ENCODE measurements around the gene LHPP.

The LHPP gene

DNA sequence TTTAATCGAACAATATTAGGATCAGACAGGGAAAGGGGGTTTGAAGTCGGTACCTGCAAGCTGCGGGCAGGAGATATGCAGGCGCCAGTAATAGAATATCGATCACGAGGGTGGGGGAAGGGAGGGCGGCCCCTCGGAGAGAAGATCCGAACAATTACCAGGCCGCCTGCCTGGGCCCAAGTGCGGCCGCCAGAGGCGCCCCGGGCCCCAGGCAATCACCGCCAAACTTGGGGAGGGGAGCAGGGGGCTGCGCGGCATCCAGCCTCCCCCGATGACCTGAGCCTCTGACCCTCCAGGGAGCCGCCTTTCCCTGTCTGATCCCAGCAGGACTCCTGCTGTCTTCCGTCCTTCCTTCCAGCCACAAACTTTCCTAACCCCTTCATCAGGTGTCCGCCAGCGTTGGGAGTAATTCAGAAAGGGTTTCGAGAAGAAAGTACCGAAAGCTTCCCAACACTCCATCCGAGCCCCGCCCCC is 12.9 kb upstream of the LHPP start:
- ATAC-seq: no peak
- TF ChIP-seq ARNTL (CRISPR knock-in tag; IDR thresholded peaks at IDR 0.05; ENCODE audit: borderline replicate concordance, low read depth): no peak
- no peak for TF ChIP-seq PPARA (CRISPR knock-in tag; IDR thresholded peaks at IDR 0.05; ENCODE audit: borderline replicate concordance)
- TF ChIP-seq CSDC2 (CRISPR knock-in tag; IDR thresholded peaks at IDR 0.05): no peak
- TF ChIP-seq ESRRG (CRISPR knock-in tag; IDR thresholded peaks at IDR 0.05): no peak
- no peak for TF ChIP-seq ZNF70 (CRISPR knock-in tag; IDR thresholded peaks at IDR 0.05)
- TF ChIP-seq RARB (CRISPR knock-in tag; IDR thresholded peaks at IDR 0.05): no peak
- no peak for TF ChIP-seq TSHZ2 (CRISPR knock-in tag; IDR thresholded peaks at IDR 0.05)
- no peak for TF ChIP-seq GLIS3 (CRISPR knock-in tag; IDR thresholded peaks at IDR 0.05)
- TF ChIP-seq ZNF565 (CRISPR knock-in tag; conservative IDR thresholded peaks at IDR 0.05; ENCODE audit: low read depth): no peak

GRCh38 chr10:124449170-124450011 is 12.2 kb upstream of the LHPP start:
- no peak for TF ChIP-seq TCF4 (CRISPR knock-in tag; IDR thresholded peaks at IDR 0.05; ENCODE audit: borderline replicate concordance)
- TF ChIP-seq, protein P1, sequence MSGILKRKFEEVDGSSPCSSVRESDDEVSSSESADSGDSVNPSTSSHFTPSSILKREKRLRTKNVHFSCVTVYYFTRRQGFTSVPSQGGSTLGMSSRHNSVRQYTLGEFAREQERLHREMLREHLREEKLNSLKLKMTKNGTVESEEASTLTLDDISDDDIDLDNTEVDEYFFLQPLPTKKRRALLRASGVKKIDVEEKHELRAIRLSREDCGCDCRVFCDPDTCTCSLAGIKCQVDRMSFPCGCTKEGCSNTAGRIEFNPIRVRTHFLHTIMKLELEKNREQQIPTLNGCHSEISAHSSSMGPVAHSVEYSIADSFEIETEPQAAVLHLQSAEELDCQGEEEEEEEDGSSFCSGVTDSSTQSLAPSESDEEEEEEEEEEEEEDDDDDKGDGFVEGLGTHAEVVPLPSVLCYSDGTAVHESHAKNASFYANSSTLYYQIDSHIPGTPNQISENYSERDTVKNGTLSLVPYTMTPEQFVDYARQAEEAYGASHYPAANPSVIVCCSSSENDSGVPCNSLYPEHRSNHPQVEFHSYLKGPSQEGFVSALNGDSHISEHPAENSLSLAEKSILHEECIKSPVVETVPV (CRISPR knock-in tag; IDR thresholded peaks at IDR 0.05): no peak
- TF ChIP-seq TSHZ2 (CRISPR knock-in tag; IDR thresholded peaks at IDR 0.05): no peak
- no peak for TF ChIP-seq PATZ1 (CRISPR knock-in tag; IDR thresholded peaks at IDR 0.05; ENCODE audit: borderline replicate concordance)
- TF ChIP-seq ISL1 (CRISPR knock-in tag; IDR thresholded peaks at IDR 0.05): no peak
- TF ChIP-seq ZNF8 (CRISPR knock-in tag; IDR thresholded peaks at IDR 0.05): no peak
- no peak for TF ChIP-seq ZFP30 (CRISPR knock-in tag; IDR thresholded peaks at IDR 0.05)
- no peak for TF ChIP-seq ARNTL (CRISPR knock-in tag; IDR thresholded peaks at IDR 0.05; ENCODE audit: borderline replicate concordance, low read depth)
- no peak for TF ChIP-seq ZNF565 (CRISPR knock-in tag; conservative IDR thresholded peaks at IDR 0.05; ENCODE audit: low read depth)
- no peak for TF ChIP-seq BACH2 (CRISPR knock-in tag; IDR thresholded peaks at IDR 0.05; ENCODE audit: borderline replicate concordance)
- TF ChIP-seq ESRRG (CRISPR knock-in tag; IDR thresholded peaks at IDR 0.05): no peak
- TF ChIP-seq TOX (CRISPR knock-in tag; IDR thresholded peaks at IDR 0.05; ENCODE audit: borderline replicate concordance): no peak
- no peak for TF ChIP-seq SNAI2 (CRISPR knock-in tag; IDR thresholded peaks at IDR 0.05)
- no peak for TF ChIP-seq ZC3H10 (CRISPR knock-in tag; IDR thresholded peaks at IDR 0.05)
- TF ChIP-seq, protein P2, sequence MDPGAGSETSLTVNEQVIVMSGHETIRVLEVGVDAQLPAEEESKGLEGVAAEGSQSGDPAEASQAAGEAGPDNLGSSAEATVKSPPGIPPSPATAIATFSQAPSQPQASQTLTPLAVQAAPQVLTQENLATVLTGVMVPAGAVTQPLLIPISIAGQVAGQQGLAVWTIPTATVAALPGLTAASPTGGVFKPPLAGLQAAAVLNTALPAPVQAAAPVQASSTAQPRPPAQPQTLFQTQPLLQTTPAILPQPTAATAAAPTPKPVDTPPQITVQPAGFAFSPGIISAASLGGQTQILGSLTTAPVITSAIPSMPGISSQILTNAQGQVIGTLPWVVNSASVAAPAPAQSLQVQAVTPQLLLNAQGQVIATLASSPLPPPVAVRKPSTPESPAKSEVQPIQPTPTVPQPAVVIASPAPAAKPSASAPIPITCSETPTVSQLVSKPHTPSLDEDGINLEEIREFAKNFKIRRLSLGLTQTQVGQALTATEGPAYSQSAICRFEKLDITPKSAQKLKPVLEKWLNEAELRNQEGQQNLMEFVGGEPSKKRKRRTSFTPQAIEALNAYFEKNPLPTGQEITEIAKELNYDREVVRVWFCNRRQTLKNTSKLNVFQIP (CRISPR knock-in tag; IDR thresholded peaks at IDR 0.05; ENCODE audit: borderline replicate concordance, low read depth): no peak
- TF ChIP-seq ZFP3 (CRISPR knock-in tag; IDR thresholded peaks at IDR 0.05): no peak
- no peak for TF ChIP-seq CREB5 (CRISPR knock-in tag; IDR thresholded peaks at IDR 0.05; ENCODE audit: low read depth)
- peak; percentile 36 for ATAC-seq

Data from SK-N-SH treated with all-trans-retinoic acid at 6 μM for 48 hours (cell line).